Measurements from ENCODE around the gene ARSG. TPM values are rescaled to one million over a fixed set of nuclear protein-coding genes. Genes with fewer than 3 reads are reported as not detected.
A peak's percentile ranks its signal among the peaks of the same experiment; 100 is the strongest.

Gene ARSG
- total and polyA plus RNA-seq, 2 of the 13 experiments (the other 11 are each of a cell fraction or from before 2014, with no cell fraction given), result 3.7 to 15.2 TPM

DNA sequence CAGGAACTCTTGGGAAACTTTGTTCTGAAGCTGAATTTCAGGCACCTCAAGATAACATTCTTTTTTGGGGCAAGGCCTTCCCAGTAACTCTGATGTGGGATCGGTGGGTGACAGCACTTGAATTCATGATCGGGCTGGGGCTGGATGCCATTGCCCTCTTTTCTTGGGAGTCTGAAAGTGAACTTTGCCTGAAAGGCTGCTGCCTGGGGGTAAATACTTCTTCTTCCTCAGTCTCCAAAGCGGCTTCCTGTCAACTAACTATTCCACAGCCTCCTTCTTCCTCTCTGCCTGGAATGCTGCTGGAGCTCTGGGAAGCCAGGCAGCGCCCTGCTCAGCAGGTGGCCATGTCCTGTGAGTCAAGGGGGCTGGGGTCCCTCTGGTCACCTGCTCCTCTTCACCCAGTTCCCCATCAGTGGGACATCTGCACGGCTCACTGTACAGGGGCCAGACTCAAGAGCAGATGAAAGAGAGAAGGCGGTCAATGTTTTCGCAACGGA, 86.5 kb downstream of the ARSG start (continued):
- TF ChIP-seq NFE2 (CRISPR knock-in tag; IDR thresholded peaks at IDR 0.05) (0 out of 2 replicates have a peak, but pooled peaks have one; percentile 5), ZNF207 (IDR thresholded peaks at IDR 0.05; ENCODE audit: borderline replicate concordance) (no peak), RCOR2 (CRISPR knock-in tag; IDR thresholded peaks at IDR 0.05) (no peak), FOXK1 (CRISPR knock-in tag; IDR thresholded peaks at IDR 0.05; ENCODE audit: borderline replicate concordance, low read depth) (no peak), TRIM24 (CRISPR knock-in tag; IDR thresholded peaks at IDR 0.05) (no peak), ZNF557 (CRISPR knock-in tag; IDR thresholded peaks at IDR 0.05) (no peak), SYNCRIP (IDR thresholded peaks at IDR 0.05; ENCODE audit: insufficient read depth, low read depth, low read length) (no peak), RFX5 (IDR thresholded peaks at IDR 0.05; ENCODE audit: low read depth, low read length) (no peak), EZH2 (conservative IDR thresholded peaks at IDR 0.05; ENCODE audit: low read depth, low read length) (no peak), ZNF674 (CRISPR knock-in tag; IDR thresholded peaks at IDR 0.05; ENCODE audit: low read depth) (no peak)
- TF ChIP-seq, protein P1, sequence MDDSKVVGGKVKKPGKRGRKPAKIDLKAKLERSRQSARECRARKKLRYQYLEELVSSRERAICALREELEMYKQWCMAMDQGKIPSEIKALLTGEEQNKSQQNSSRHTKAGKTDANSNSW (CRISPR knock-in tag; IDR thresholded peaks at IDR 0.05; ENCODE audit: borderline replicate concordance), result no peak
- TF ChIP-seq, protein P2, sequence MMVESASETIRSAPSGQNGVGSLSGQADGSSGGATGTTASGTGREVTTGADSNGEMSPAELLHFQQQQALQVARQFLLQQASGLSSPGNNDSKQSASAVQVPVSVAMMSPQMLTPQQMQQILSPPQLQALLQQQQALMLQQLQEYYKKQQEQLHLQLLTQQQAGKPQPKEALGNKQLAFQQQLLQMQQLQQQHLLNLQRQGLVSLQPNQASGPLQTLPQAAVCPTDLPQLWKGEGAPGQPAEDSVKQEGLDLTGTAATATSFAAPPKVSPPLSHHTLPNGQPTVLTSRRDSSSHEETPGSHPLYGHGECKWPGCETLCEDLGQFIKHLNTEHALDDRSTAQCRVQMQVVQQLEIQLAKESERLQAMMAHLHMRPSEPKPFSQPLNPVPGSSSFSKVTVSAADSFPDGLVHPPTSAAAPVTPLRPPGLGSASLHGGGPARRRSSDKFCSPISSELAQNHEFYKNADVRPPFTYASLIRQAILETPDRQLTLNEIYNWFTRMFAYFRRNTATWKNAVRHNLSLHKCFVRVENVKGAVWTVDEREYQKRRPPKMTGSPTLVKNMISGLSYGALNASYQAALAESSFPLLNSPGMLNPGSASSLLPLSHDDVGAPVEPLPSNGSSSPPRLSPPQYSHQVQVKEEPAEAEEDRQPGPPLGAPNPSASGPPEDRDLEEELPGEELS (CRISPR knock-in tag; IDR thresholded peaks at IDR 0.05), result 0 out of 2 replicates have a peak, but pooled peaks have one; percentile 58
- TF ChIP-seq, protein P3, sequence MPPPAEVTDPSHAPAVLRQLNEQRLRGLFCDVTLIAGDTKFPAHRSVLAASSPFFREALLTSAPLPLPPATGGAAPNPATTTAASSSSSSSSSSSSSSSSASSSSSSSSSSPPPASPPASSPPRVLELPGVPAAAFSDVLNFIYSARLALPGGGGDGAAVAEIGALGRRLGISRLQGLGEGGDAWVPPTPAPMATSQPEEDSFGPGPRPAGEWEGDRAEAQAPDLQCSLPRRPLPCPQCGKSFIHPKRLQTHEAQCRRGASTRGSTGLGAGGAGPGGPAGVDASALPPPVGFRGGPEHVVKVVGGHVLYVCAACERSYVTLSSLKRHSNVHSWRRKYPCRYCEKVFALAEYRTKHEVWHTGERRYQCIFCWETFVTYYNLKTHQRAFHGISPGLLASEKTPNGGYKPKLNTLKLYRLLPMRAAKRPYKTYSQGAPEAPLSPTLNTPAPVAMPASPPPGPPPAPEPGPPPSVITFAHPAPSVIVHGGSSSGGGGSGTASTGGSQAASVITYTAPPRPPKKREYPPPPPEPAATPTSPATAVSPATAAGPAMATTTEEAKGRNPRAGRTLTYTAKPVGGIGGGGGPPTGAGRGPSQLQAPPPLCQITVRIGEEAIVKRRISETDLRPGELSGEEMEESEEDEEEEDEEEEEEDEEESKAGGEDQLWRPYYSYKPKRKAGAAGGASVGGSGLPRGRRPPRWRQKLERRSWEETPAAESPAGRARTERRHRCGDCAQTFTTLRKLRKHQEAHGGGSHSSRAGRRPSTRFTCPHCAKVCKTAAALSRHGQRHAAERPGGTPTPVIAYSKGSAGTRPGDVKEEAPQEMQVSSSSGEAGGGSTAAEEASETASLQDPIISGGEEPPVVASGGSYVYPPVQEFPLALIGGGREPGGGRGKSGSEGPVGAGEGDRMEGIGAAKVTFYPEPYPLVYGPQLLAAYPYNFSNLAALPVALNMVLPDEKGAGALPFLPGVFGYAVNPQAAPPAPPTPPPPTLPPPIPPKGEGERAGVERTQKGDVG (CRISPR knock-in tag; IDR thresholded peaks at IDR 0.05; ENCODE audit: borderline replicate concordance), result no peak; the same call in 1 of the 2 replicates
- TF ChIP-seq, protein P4, sequence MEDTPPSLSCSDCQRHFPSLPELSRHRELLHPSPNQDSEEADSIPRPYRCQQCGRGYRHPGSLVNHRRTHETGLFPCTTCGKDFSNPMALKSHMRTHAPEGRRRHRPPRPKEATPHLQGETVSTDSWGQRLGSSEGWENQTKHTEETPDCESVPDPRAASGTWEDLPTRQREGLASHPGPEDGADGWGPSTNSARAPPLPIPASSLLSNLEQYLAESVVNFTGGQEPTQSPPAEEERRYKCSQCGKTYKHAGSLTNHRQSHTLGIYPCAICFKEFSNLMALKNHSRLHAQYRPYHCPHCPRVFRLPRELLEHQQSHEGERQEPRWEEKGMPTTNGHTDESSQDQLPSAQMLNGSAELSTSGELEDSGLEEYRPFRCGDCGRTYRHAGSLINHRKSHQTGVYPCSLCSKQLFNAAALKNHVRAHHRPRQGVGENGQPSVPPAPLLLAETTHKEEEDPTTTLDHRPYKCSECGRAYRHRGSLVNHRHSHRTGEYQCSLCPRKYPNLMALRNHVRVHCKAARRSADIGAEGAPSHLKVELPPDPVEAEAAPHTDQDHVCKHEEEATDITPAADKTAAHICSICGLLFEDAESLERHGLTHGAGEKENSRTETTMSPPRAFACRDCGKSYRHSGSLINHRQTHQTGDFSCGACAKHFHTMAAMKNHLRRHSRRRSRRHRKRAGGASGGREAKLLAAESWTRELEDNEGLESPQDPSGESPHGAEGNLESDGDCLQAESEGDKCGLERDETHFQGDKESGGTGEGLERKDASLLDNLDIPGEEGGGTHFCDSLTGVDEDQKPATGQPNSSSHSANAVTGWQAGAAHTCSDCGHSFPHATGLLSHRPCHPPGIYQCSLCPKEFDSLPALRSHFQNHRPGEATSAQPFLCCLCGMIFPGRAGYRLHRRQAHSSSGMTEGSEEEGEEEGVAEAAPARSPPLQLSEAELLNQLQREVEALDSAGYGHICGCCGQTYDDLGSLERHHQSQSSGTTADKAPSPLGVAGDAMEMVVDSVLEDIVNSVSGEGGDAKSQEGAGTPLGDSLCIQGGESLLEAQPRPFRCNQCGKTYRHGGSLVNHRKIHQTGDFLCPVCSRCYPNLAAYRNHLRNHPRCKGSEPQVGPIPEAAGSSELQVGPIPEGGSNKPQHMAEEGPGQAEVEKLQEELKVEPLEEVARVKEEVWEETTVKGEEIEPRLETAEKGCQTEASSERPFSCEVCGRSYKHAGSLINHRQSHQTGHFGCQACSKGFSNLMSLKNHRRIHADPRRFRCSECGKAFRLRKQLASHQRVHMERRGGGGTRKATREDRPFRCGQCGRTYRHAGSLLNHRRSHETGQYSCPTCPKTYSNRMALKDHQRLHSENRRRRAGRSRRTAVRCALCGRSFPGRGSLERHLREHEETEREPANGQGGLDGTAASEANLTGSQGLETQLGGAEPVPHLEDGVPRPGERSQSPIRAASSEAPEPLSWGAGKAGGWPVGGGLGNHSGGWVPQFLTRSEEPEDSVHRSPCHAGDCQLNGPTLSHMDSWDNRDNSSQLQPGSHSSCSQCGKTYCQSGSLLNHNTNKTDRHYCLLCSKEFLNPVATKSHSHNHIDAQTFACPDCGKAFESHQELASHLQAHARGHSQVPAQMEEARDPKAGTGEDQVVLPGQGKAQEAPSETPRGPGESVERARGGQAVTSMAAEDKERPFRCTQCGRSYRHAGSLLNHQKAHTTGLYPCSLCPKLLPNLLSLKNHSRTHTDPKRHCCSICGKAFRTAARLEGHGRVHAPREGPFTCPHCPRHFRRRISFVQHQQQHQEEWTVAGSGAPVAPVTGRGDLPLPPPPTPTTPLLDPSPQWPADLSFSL (CRISPR knock-in tag; IDR thresholded peaks at IDR 0.05), result no peak
- TF ChIP-seq, protein P5, sequence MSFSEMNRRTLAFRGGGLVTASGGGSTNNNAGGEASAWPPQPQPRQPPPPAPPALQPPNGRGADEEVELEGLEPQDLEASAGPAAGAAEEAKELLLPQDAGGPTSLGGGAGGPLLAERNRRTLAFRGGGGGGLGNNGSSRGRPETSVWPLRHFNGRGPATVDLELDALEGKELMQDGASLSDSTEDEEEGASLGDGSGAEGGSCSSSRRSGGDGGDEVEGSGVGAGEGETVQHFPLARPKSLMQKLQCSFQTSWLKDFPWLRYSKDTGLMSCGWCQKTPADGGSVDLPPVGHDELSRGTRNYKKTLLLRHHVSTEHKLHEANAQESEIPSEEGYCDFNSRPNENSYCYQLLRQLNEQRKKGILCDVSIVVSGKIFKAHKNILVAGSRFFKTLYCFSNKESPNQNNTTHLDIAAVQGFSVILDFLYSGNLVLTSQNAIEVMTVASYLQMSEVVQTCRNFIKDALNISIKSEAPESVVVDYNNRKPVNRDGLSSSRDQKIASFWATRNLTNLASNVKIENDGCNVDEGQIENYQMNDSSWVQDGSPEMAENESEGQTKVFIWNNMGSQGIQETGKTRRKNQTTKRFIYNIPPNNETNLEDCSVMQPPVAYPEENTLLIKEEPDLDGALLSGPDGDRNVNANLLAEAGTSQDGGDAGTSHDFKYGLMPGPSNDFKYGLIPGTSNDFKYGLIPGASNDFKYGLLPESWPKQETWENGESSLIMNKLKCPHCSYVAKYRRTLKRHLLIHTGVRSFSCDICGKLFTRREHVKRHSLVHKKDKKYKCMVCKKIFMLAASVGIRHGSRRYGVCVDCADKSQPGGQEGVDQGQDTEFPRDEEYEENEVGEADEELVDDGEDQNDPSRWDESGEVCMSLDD (CRISPR knock-in tag; IDR thresholded peaks at IDR 0.05; ENCODE audit: borderline replicate concordance), result no peak
